Measurements from ENCODE around the gene CDSN.

CDSN gene

GRCh38 chr6:31112478-31112877, 7.8 kb downstream of the CDSN start, which contains the start of gene C6orf15:
C6orf15 (minus strand) TSS chr6:31112575; CDS start chr6:31112555, 20 bp downstream.
- TF ChIP-seq CTCF (IDR thresholded peaks at IDR 0.05; ENCODE audit: insufficient read depth, low read length, poor library complexity, severe bottlenecking) = no peak

GRCh38 chr6:31111712-31112111, 8.5 kb downstream of the CDSN start:
- peaks cover 3% of the 10 kb centered on the region for H3K27me3 ChIP-seq (replicated peaks; ENCODE audit: control insufficient read depth, insufficient read depth, low read length)
- no peak for TF ChIP-seq CTCF (IDR thresholded peaks at IDR 0.05; ENCODE audit: insufficient read depth, low read length, poor library complexity, severe bottlenecking)
- DNase-seq (ENCODE audit: extremely low read depth, insufficient read length) = no peak
- no peaks in the 10 kb centered on the region for H3K36me3 ChIP-seq (ENCODE audit: control insufficient read depth, insufficient read depth, low read length)
- H3K4me3 ChIP-seq (replicated peaks; ENCODE audit: low read depth, low read length) = no peak overlapping the region

More at GRCh38 chr6:31112478-31112877, 7.8 kb downstream of the CDSN start, which contains the start of gene C6orf15:
- H3K36me3 ChIP-seq (ENCODE audit: control insufficient read depth, insufficient read depth, low read length) = no peaks in the 10 kb centered on the region
- DNase-seq (ENCODE audit: extremely low read depth, insufficient read length) = no peak
- no peak within 1 kb of the TSS for H3K4me3 ChIP-seq (replicated peaks; ENCODE audit: low read depth, low read length)
- H3K27me3 ChIP-seq (replicated peaks; ENCODE audit: control insufficient read depth, insufficient read depth, low read length) = peaks cover 3% of the 10 kb centered on the region

GRCh38 chr6:31110825-31111582, 9.2 kb downstream of the CDSN start:
- no peak overlapping the region for H3K4me3 ChIP-seq (replicated peaks; ENCODE audit: low read depth, low read length)
- no peak for TF ChIP-seq CTCF (IDR thresholded peaks at IDR 0.05; ENCODE audit: insufficient read depth, low read length, poor library complexity, severe bottlenecking)
- no peak for DNase-seq (ENCODE audit: extremely low read depth, insufficient read length)
- peaks cover 3% of the 10 kb centered on the region for H3K27me3 ChIP-seq (replicated peaks; ENCODE audit: control insufficient read depth, insufficient read depth, low read length)
- no peaks in the 10 kb centered on the region for H3K36me3 ChIP-seq (ENCODE audit: control insufficient read depth, insufficient read depth, low read length)

GRCh38 chr6:31107052-31107451, 13.2 kb downstream of the CDSN start:
- Histone ChIP-seq H3K4me3 (replicated peaks; ENCODE audit: low read depth, low read length) (no peak overlapping the region), H3K36me3 (ENCODE audit: control insufficient read depth, insufficient read depth, low read length) (no peaks in the 10 kb centered on the region)
- TF ChIP-seq CTCF (IDR thresholded peaks at IDR 0.05; ENCODE audit: insufficient read depth, low read length, poor library complexity, severe bottlenecking) = no peak

GRCh38 chr6:31103136-31103535, 17.1 kb downstream of the CDSN start:
- H3K4me3 ChIP-seq (replicated peaks; ENCODE audit: low read depth, low read length) = no peak overlapping the region
- no peak for DNase-seq (ENCODE audit: extremely low read depth, insufficient read length)
- no peaks in the 10 kb centered on the region for H3K36me3 ChIP-seq (ENCODE audit: control insufficient read depth, insufficient read depth, low read length)
- no peaks in the 10 kb centered on the region; the same call in 1 of the 2 replicates for H3K27me3 ChIP-seq (replicated peaks; ENCODE audit: control insufficient read depth, insufficient read depth, low read length)
- TF ChIP-seq CTCF (IDR thresholded peaks at IDR 0.05; ENCODE audit: insufficient read depth, low read length, poor library complexity, severe bottlenecking) = no peak

More at GRCh38 chr6:31107052-31107451, 13.2 kb downstream of the CDSN start:
- DNase-seq (ENCODE audit: extremely low read depth, insufficient read length) = no peak
- H3K27me3 ChIP-seq (replicated peaks; ENCODE audit: control insufficient read depth, insufficient read depth, low read length) = peaks cover 2% of the 10 kb centered on the region
